ENCODE data around the gene CPLX1. TPM values are rescaled to one million over a fixed set of nuclear protein-coding genes. Genes with fewer than 3 reads are reported as not detected.

Gene CPLX1
- total RNA-seq, 1 donor from 2014 or later, result 1.1 TPM

DNA sequence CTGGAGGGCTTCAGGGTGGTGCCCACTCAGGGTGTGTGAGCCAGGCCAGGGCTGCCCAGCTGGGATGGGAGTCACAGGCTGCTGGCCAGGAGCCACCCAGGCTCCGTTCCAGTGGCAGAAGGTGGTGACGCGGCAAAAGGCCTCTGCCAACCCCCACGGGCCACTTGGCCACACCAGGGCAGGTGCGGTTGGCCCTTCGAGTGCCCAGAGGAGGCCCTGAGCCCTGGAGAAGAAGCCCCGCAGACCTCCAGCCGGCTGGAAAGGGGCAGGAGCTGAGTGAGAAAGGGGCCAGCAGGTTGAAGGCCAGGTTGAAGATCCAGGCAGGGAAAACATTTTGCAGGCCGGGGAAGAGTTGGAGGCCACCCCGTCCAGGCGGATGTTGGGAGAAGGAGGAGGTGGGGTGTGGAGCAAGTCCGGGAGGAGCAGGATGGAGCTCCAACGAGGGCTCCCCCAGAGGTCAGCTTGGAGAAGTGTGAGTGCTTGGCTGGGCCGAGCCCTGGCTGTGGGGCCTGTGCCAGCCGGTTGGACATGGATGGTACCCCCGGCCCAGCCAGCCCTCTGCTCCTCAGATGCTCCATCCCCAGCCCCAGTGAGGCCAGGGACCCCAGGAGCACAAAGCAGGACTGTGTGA, 2.8 kb upstream of the CPLX1 start:
- no peak overlapping the region for H3K27ac ChIP-seq
- no peaks in the 10 kb centered on the region for H3K9me3 ChIP-seq
- H3K4me1 ChIP-seq, result peaks cover 0 to 3% of the 10 kb centered on the region in 2 donors
- TF ChIP-seq, protein P1, sequence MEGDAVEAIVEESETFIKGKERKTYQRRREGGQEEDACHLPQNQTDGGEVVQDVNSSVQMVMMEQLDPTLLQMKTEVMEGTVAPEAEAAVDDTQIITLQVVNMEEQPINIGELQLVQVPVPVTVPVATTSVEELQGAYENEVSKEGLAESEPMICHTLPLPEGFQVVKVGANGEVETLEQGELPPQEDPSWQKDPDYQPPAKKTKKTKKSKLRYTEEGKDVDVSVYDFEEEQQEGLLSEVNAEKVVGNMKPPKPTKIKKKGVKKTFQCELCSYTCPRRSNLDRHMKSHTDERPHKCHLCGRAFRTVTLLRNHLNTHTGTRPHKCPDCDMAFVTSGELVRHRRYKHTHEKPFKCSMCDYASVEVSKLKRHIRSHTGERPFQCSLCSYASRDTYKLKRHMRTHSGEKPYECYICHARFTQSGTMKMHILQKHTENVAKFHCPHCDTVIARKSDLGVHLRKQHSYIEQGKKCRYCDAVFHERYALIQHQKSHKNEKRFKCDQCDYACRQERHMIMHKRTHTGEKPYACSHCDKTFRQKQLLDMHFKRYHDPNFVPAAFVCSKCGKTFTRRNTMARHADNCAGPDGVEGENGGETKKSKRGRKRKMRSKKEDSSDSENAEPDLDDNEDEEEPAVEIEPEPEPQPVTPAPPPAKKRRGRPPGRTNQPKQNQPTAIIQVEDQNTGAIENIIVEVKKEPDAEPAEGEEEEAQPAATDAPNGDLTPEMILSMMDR (IDR thresholded peaks at IDR 0.05), result no peak
- H3K36me3 ChIP-seq, result no peaks in the 10 kb centered on the region
- peak in 1 of 2 donors; percentile 45 for DNase-seq (ENCODE audit: low spot score in 2 of 2)
- intact Hi-C loops (cut with DNase I), result no loop called here
- H3K27me3 ChIP-seq, result peaks cover 29% of the 10 kb centered on the region
- H3K4me3 ChIP-seq, result no peak overlapping the region

DNA sequence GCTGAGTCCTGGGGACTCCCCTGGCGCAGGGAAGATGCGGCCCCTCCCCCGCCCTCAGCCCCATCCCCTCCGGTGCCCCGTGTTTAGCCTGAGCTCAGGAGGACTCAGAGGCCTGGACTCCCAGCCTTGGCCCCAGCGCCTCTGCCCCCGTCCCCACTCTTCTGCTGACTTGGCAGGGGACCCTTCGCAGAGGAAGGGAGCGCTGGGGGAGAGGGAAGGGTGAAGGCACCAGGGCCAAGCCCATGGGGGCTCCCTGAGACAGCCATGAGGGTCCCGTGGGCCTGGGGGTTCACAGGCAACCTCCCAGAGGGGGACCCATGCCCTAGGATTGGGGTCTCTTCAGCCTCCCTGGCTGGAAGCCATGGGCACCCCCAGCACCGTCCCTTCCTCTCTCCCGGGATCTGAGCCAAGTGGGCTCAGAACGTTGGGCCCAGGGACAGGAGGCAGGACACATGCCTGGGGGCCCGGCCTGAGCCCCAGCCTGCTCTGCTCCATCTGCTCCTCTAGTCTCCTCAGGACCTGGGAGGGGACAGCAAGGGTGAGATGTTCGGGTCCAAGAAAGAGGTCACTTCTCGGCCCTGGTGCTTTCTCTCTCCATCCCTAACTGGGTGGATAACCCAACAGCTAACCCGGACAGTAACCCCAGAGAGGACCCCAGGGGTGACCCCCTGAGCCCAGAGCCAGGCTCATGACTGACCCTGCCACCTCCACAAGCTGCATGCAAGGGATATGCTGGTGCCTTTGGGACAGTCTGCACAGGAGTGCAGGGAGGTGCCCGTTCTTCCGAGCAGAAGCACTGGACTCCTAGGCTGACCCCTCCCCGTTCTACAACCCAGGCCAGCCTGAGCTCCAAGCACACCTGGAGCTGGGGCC, 1.5 kb upstream of the CPLX1 start:
- Histone ChIP-seq H3K27ac (no peak overlapping the region), H3K4me1 (peaks cover 0 to 3% of the 10 kb centered on the region in 2 donors), H3K27me3 (peaks cover 29% of the 10 kb centered on the region), H3K36me3 (no peaks in the 10 kb centered on the region), H3K4me3 (peak overlapping the region in 1 of 2 donors; percentile 25), H3K9me3 (no peaks in the 10 kb centered on the region)
- intact Hi-C loops (cut with DNase I), result no loop called here
- DNase-seq (ENCODE audit: low spot score in 2 of 2), result peak in 1 of 2 donors; percentile 56
- TF ChIP-seq, protein P1 (IDR thresholded peaks at IDR 0.05), result no peak

DNA sequence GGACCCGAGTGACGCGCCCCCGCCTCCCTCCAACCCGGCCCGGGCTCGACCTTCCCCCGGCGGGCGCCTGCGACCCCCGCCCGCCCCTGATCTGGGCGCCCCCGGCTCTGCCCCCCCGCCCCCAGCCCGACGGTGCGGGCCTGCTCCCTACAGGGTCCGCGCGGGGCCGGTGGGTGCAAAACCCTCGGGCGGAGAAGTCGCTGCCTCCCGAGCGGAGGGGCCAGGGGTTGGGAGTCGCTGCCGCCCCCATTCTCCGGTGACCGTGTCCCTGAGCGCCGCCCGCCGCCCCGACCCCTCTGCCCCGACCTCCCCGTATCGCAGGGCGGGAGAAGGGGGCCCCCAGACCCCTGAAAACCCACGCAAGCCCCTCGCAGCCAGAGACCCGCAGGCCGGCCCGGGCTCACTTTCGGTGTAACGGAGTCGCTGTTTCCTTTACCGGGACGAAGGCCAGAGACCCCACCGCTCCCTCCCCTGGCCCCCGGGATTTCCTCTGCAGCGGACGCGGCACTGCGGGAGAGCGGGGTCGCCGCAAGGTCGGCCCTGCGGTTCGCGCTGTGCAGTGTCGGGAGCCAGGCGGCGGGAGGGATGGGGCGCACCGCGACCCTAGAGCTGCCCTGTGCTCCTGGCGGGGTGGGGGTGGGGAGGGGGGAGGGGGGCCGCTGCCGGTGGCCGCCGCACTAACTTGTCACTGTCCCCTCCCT, 729 bp upstream of the CPLX1 start:
- Histone ChIP-seq H3K36me3 (no peaks in the 10 kb centered on the region), H3K27ac (no peak overlapping the region), H3K27me3 (peaks cover 29% of the 10 kb centered on the region), H3K4me1 (peaks cover 0 to 3% of the 10 kb centered on the region in 2 donors), H3K4me3 (peak overlapping the region; percentile 25 to 42), H3K9me3 (no peaks in the 10 kb centered on the region)
- DNase-seq (ENCODE audit: low spot score in 2 of 2), result peak in 1 of 2 donors; percentile 45
- intact Hi-C loops (cut with DNase I), result no loop called here
- TF ChIP-seq, protein P1 (IDR thresholded peaks at IDR 0.05), result no peak

DNA sequence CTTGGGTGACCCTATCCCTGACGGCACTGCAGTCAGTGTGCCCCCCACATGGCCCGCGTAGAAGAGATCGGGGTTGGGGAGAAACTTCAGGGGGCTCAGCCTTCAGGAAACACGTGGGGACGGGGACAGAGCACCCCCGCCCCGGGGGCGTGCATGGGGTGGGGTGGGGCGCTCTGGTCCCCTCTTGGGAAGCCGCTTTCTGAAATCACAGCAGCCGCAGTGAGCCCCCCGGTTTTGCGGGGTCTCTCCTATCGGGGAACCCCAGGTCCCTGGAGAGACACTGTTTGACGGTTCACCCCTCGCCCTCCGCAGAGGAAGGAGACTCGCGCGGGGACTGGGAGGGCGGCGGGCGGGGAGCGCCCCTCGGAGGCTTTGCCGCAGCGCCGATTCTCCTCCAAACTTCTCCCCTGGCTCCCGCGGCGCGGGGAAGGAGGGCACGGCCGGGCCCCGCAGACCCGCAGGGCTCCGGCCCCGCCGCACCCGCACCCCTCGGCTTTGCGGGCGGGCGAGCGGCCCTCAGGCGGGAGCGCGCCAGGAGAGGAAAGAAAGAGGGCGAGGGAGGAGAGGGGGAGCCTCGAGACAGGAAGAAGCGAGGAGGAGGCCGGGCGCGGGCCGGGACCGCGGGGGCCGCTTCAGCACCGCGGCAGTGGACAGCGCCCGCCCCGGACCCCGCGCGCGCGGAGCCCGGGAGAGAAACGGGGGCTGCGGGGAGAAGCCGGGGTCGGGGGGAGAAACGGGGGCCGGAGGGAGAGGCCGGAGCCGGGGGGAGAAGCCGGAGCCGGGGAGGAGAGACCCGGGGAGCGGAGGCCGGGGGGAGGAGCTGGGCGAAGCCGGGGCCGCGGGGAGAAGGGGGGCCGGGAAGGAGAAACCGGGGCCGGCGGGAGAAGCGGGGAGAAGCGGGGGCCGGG, 612 bp downstream of the CPLX1 start:
- Histone ChIP-seq H3K27ac (no peak overlapping the region), H3K4me3 (peak overlapping the region; percentile 45 to 55), H3K9me3 (no peaks in the 10 kb centered on the region), H3K27me3 (peaks cover 33% of the 10 kb centered on the region), H3K4me1 (peaks cover 0 to 3% of the 10 kb centered on the region in 2 donors), H3K36me3 (no peaks in the 10 kb centered on the region)
- peak in 1 of 2 donors; percentile 50 for DNase-seq (ENCODE audit: low spot score in 2 of 2)
- intact Hi-C loops (cut with DNase I), result no loop called here
- TF ChIP-seq, protein P1 (IDR thresholded peaks at IDR 0.05), result no peak
